ENCODE results near the gene GDPD3. TPM values are rescaled to one million over a fixed set of nuclear protein-coding genes. Genes with fewer than 3 reads are reported as not detected.
A peak's percentile ranks its signal among the peaks of the same experiment; 100 is the strongest.

The GDPD3 gene
- total and polyA plus RNA-seq, 2 experiments from 2014 or later, result 0.94 to 1.4 TPM

DNA sequence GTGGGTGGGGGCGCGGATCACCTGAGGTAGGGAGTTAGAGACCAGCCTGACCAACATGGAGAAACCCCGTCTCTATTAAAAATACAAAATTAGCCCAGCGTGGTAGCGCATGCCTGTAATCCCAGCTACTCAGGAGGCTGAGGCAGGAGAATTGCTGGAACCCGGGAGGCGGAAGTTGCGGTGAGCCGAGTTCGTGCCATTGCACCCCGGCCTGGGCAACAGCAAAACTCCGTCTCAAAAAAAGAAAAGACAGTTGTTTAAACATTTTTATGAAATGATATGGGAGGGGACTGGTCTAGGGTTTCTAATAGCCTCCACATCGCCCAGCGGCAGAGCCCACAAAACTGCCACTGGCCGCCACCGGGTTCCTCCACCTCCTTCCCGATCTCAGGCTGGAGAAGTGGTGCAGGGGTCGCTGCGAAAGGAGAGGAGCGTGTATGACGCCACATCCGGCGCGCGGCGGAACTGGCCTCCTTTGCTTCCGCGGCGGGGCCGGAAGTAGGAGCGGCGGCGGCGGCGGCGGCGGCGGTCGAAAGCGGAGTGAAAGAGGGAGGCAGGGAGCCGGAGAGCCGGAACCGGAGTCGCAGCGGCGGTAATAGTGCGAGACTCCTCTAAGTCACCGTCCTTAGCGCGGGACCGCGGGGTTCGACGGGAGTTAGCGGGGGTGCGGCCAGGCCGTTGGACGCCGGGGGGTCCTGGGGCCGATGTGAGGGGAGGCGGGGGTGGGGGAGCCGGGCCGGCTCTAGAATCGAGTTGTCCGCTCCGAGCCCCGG lies 37.6 kb downstream of the GDPD3 start, which contains the start of gene PPP4C:
Gene PPP4C, plus strand, starts transcription at position 492 of the 773 bp plus-strand sequence. CDS start 384 bp downstream, outside the sequence.
- H2AFZ ChIP-seq, result 0 out of 2 replicates have a peak within 1 kb of the TSS, but pooled peaks have one; percentile 18
- peaks cover 18% of the 10 kb centered on the region for H3K27me3 Mint-ChIP-seq (ENCODE audit: insufficient read depth, low read depth, poor library complexity)
- no peaks in the 10 kb centered on the region for H3K9me2 ChIP-seq (ENCODE audit: insufficient read depth)
- no peaks in the 10 kb centered on the region for H3K9me3 Mint-ChIP-seq
- peak within 1 kb of the TSS; percentile 94 for H3K27ac ChIP-seq (ENCODE audit: low read depth)
- no peaks in the 10 kb centered on the region for H3K27me3 ChIP-seq (ENCODE audit: insufficient read depth)
- peaks cover 16% of the 10 kb centered on the region for H3K4me1 ChIP-seq (ENCODE audit: insufficient read depth)
- peaks cover 60% of the 10 kb centered on the region for H3K36me3 Mint-ChIP-seq (ENCODE audit: low read depth)
- H3F3A ChIP-seq (replicated peaks; ENCODE audit: low read depth), result peaks cover 36% of the 10 kb centered on the region
- peaks cover 10% of the 10 kb centered on the region for H3K4me1 Mint-ChIP-seq
- H3K79me2 ChIP-seq (replicated peaks; ENCODE audit: insufficient read depth), result peaks cover 32% of the 10 kb centered on the region
- ATAC-seq (peak; percentile 92), DNase-seq (ENCODE audit: low spot score) (peak; percentile 96)
- peaks cover 35% of the 10 kb centered on the region for H4K20me1 ChIP-seq (replicated peaks; ENCODE audit: insufficient read depth)
- H3K4me3 ChIP-seq, result peak within 1 kb of the TSS; percentile 96
- H3K36me3 ChIP-seq (ENCODE audit: insufficient read depth), result peaks cover 21% of the 10 kb centered on the region
- peak within 1 kb of the TSS; percentile 90 for H3K4me2 ChIP-seq
- H3K4me3 Mint-ChIP-seq, result peak within 1 kb of the TSS; percentile 93
- TF ChIP-seq CREB1 (CRISPR knock-in tag; IDR thresholded peaks at IDR 0.05; ENCODE audit: low read depth), result peak; percentile 91
- TF ChIP-seq, protein P1, sequence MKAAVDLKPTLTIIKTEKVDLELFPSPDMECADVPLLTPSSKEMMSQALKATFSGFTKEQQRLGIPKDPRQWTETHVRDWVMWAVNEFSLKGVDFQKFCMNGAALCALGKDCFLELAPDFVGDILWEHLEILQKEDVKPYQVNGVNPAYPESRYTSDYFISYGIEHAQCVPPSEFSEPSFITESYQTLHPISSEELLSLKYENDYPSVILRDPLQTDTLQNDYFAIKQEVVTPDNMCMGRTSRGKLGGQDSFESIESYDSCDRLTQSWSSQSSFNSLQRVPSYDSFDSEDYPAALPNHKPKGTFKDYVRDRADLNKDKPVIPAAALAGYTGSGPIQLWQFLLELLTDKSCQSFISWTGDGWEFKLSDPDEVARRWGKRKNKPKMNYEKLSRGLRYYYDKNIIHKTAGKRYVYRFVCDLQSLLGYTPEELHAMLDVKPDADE (IDR thresholded peaks at IDR 0.05), result peak; percentile 64
- TF ChIP-seq POLR2AphosphoS5 (IDR thresholded peaks at IDR 0.05; ENCODE audit: low read depth), result peak; percentile 94
- TF ChIP-seq JUNB (IDR thresholded peaks at IDR 0.05; ENCODE audit: unreplicated experiment), result no peak
- peak within 1 kb of the TSS; percentile 96 for H3K27ac Mint-ChIP-seq

DNA sequence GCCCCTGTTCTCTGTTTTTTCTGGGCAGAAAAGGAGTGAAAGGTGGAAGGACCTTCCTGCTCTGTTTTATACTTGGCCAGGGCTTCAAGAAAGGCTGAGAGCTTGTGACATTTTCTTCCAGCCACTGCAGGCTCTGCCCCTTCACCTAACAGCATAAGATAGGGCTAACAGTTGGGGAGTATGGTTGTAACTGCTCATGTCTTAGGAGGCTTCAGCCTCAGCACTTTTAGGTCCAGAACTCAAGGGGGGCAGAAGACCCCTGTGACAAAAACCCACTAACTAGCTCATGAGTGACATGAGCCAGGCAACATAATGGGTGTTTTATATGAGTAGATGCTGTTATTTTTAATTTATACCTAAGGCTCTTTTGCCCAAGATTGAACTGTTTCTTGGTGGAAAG lies 42.8 kb downstream of the GDPD3 start:
- DNase-seq (ENCODE audit: low spot score) (no peak), ATAC-seq (no peak)
- H3K79me2 ChIP-seq (replicated peaks; ENCODE audit: insufficient read depth), result peaks cover 36% of the 10 kb centered on the region
- H4K20me1 ChIP-seq (replicated peaks; ENCODE audit: insufficient read depth), result peaks cover 42% of the 10 kb centered on the region
- no peaks in the 10 kb centered on the region for H3K9me2 ChIP-seq (ENCODE audit: insufficient read depth)
- H3K4me2 ChIP-seq, result no peak overlapping the region
- peaks cover 28% of the 10 kb centered on the region for H3K27me3 Mint-ChIP-seq (ENCODE audit: insufficient read depth, low read depth, poor library complexity)
- H3K9me3 Mint-ChIP-seq, result no peaks in the 10 kb centered on the region
- H3K4me3 Mint-ChIP-seq, result no peak overlapping the region
- peaks cover 11% of the 10 kb centered on the region for H3K4me1 ChIP-seq (ENCODE audit: insufficient read depth)
- H2AFZ ChIP-seq, result no peak overlapping the region
- peaks cover 65% of the 10 kb centered on the region for H3F3A ChIP-seq (replicated peaks; ENCODE audit: low read depth)
- no peak overlapping the region for H3K27ac Mint-ChIP-seq
- peaks cover 69% of the 10 kb centered on the region for H3K36me3 Mint-ChIP-seq (ENCODE audit: low read depth)
- no peak overlapping the region for H3K4me3 ChIP-seq
- no peak overlapping the region for H3K27ac ChIP-seq (ENCODE audit: low read depth)
- H3K27me3 ChIP-seq (ENCODE audit: insufficient read depth), result no peaks in the 10 kb centered on the region
- peaks cover 33% of the 10 kb centered on the region for H3K36me3 ChIP-seq (ENCODE audit: insufficient read depth)
- H3K4me1 Mint-ChIP-seq, result peaks cover 12% of the 10 kb centered on the region
- TF ChIP-seq, protein P2, sequence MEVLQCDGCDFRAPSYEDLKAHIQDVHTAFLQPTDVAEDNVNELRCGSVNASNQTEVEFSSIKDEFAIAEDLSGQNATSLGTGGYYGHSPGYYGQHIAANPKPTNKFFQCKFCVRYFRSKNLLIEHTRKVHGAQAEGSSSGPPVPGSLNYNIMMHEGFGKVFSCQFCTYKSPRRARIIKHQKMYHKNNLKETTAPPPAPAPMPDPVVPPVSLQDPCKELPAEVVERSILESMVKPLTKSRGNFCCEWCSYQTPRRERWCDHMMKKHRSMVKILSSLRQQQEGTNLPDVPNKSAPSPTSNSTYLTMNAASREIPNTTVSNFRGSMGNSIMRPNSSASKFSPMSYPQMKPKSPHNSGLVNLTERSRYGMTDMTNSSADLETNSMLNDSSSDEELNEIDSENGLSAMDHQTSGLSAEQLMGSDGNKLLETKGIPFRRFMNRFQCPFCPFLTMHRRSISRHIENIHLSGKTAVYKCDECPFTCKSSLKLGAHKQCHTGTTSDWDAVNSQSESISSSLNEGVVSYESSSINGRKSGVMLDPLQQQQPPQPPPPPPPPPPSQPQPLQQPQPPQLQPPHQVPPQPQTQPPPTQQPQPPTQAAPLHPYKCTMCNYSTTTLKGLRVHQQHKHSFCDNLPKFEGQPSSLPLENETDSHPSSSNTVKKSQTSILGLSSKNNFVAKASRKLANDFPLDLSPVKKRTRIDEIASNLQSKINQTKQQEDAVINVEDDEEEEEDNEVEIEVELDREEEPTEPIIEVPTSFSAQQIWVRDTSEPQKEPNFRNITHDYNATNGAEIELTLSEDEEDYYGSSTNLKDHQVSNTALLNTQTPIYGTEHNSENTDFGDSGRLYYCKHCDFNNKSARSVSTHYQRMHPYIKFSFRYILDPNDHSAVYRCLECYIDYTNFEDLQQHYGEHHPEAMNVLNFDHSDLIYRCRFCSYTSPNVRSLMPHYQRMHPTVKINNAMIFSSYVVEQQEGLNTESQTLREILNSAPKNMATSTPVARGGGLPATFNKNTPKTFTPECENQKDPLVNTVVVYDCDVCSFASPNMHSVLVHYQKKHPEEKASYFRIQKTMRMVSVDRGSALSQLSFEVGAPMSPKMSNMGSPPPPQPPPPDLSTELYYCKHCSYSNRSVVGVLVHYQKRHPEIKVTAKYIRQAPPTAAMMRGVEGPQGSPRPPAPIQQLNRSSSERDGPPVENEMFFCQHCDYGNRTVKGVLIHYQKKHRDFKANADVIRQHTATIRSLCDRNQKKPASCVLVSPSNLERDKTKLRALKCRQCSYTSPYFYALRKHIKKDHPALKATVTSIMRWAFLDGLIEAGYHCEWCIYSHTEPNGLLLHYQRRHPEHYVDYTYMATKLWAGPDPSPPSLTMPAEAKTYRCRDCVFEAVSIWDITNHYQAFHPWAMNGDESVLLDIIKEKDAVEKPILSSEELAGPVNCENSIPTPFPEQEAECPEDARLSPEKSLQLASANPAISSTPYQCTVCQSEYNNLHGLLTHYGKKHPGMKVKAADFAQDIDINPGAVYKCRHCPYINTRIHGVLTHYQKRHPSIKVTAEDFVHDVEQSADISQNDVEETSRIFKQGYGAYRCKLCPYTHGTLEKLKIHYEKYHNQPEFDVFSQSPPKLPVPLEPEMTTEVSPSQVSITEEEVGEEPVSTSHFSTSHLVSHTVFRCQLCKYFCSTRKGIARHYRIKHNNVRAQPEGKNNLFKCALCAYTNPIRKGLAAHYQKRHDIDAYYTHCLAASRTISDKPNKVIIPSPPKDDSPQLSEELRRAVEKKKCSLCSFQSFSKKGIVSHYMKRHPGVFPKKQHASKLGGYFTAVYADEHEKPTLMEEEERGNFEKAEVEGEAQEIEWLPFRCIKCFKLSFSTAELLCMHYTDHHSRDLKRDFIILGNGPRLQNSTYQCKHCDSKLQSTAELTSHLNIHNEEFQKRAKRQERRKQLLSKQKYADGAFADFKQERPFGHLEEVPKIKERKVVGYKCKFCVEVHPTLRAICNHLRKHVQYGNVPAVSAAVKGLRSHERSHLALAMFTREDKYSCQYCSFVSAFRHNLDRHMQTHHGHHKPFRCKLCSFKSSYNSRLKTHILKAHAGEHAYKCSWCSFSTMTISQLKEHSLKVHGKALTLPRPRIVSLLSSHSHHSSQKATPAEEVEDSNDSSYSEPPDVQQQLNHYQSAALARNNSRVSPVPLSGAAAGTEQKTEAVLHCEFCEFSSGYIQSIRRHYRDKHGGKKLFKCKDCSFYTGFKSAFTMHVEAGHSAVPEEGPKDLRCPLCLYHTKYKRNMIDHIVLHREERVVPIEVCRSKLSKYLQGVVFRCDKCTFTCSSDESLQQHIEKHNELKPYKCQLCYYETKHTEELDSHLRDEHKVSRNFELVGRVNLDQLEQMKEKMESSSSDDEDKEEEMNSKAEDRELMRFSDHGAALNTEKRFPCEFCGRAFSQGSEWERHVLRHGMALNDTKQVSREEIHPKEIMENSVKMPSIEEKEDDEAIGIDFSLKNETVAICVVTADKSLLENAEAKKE (CRISPR knock-in tag; IDR thresholded peaks at IDR 0.05), result no peak
- TF ChIP-seq CREB1 (CRISPR knock-in tag; IDR thresholded peaks at IDR 0.05; ENCODE audit: low read depth), result no peak
- TF ChIP-seq, protein P3, sequence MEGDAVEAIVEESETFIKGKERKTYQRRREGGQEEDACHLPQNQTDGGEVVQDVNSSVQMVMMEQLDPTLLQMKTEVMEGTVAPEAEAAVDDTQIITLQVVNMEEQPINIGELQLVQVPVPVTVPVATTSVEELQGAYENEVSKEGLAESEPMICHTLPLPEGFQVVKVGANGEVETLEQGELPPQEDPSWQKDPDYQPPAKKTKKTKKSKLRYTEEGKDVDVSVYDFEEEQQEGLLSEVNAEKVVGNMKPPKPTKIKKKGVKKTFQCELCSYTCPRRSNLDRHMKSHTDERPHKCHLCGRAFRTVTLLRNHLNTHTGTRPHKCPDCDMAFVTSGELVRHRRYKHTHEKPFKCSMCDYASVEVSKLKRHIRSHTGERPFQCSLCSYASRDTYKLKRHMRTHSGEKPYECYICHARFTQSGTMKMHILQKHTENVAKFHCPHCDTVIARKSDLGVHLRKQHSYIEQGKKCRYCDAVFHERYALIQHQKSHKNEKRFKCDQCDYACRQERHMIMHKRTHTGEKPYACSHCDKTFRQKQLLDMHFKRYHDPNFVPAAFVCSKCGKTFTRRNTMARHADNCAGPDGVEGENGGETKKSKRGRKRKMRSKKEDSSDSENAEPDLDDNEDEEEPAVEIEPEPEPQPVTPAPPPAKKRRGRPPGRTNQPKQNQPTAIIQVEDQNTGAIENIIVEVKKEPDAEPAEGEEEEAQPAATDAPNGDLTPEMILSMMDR (conservative IDR thresholded peaks at IDR 0.05; ENCODE audit: low read depth in 2 of 2), result no peak
- TF ChIP-seq, protein P4, sequence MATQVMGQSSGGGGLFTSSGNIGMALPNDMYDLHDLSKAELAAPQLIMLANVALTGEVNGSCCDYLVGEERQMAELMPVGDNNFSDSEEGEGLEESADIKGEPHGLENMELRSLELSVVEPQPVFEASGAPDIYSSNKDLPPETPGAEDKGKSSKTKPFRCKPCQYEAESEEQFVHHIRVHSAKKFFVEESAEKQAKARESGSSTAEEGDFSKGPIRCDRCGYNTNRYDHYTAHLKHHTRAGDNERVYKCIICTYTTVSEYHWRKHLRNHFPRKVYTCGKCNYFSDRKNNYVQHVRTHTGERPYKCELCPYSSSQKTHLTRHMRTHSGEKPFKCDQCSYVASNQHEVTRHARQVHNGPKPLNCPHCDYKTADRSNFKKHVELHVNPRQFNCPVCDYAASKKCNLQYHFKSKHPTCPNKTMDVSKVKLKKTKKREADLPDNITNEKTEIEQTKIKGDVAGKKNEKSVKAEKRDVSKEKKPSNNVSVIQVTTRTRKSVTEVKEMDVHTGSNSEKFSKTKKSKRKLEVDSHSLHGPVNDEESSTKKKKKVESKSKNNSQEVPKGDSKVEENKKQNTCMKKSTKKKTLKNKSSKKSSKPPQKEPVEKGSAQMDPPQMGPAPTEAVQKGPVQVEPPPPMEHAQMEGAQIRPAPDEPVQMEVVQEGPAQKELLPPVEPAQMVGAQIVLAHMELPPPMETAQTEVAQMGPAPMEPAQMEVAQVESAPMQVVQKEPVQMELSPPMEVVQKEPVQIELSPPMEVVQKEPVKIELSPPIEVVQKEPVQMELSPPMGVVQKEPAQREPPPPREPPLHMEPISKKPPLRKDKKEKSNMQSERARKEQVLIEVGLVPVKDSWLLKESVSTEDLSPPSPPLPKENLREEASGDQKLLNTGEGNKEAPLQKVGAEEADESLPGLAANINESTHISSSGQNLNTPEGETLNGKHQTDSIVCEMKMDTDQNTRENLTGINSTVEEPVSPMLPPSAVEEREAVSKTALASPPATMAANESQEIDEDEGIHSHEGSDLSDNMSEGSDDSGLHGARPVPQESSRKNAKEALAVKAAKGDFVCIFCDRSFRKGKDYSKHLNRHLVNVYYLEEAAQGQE (IDR thresholded peaks at IDR 0.05; ENCODE audit: unreplicated experiment), result no peak
